NOMO-1 treated with dmso at 0.1 percent for 144 hours (cell line): ENCODE data around the gene TMEM161B.
"Not testable (repeated sequence)": the region's sequence is repeated elsewhere in the genome, so short reads cannot be mapped to it uniquely, and the experiment has no call there.

Experiments used
- DNase-seq: peaks from one replicate; lab custom pipeline; 2025; ENCODE audit not compliant: unreplicated experiment; lab: John Stamatoyannopoulos, UW

TMEM161B gene

GRCh38 chr5:88188458-88189132 lies 80.0 kb downstream of the TMEM161B start:
- no peak for DNase-seq

DNA sequence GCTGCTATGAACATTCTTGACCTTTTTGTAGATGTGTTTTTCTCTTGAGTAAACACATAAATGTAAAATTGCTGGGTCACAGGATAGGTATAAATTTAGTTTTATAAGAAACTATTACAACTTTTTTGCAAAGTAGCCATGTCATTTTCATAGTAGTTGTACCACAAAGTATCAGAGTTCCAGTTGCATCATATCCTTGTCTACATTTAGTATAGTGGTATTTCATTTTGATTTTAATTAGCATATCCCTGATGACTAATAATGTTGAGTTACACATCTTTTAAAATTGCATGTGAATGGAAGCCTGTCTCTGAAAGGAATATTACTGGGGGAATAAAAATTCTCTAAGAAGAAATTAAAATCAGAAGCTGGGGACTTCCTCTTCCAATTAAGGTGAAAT lies 85.4 kb downstream of the TMEM161B start:
- DNase-seq: no peak

- not testable (repeated sequence) for DNase-seq
Observed at GRCh38 chr5:88177486-88177885, 91.2 kb downstream of the TMEM161B start.

DNA sequence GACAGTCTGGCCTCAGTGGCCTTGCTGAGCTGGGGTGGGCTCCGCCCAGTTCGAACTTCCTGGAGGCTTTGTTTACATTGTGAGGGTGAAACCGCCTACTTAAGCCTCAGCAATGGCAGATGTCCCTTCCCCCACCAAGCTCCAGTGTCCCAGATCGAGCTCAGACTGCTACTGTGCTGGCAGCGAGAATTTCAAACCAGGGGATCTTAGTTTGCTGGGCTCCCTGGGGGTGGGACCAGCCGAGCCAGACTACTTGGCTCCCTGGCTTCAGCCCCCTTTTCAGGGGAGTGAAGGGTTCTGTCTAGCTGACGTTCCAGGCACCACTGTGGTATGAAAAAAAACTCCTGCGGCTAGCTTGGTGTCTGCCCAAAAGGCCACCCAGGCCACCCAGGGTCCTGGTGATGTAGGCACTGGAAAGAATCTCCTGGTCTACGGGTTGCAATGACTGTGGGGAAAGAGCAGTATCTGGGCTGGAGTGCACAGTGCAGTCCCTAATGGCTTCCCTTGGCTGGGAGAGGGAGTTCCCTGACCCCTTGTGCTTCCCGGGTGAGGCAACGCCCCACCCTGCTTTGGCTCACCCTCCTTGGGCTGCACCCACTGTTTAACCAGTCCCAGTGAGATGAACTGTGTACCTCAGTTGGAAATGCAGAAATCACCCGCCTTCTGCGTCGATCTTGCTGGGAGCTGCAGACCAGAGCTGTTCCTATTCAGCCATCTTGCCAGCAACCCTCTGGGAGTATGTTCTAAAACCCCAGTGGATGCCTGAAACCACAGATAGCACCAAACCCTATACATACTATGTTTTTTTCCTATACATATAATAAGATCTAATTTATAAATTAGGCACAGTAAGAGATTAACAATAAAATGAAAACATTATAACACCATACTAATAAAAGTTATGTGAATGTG lies 95.5 kb downstream of the TMEM161B start:
- no peak for DNase-seq

- no peak for DNase-seq
Observed at GRCh38 chr5:88159591-88159990, 109.1 kb downstream of the TMEM161B start.

DNA sequence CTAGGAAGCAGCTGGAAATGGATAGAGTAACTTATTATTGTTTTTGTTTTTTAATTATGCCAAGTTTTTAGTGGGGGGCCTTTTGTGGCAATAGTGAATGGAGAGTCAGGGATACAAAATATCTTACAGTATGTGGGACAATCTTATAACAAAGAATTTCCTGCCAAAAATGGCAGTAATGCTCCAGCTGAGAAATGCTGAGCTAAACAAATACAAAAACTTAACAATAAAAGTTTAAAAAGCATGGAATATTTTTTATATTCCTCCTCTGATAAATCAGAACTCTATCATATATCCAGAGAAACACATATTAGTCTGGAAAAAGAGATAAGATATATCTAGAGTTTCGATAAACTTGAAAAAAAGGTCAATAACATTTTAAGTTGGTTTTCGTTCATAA lies 110.6 kb downstream of the TMEM161B start:
- DNase-seq: no peak

- no peak for DNase-seq
Observed at GRCh38 chr5:88154891-88155290, 113.8 kb downstream of the TMEM161B start.

DNA sequence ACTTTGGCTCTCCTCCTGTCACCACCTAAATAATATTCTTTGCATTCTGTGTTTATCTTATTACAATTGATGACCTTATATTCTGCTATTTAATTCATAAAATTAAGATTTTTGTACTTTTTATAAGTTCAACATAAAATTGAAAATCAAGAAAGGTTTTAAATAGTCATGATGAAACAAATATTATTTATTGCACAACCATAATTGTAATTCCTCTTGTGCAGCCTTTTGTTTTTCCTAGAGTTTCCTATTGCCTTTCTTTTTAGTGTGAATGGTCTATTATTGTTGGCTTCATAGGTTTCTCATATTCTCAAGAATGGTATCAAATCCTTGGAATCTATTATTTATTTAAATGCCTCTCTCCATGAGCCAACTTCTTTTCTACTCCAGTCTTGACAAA lies 117.9 kb downstream of the TMEM161B start:
- no peak for DNase-seq

- no peak for DNase-seq
Observed at GRCh38 chr5:88145611-88146467, 122.8 kb downstream of the TMEM161B start.

- no peak for DNase-seq
Observed at GRCh38 chr5:88145221-88145610, 123.4 kb downstream of the TMEM161B start.
